ENCODE data around the gene ISLR2.

Gene ISLR2

GRCh38 chr15:74146277-74146800 lies 16.0 kb downstream of the ISLR2 start:
- no peak for TF ChIP-seq EZH2phosphoT487 (IDR thresholded peaks at IDR 0.05; ENCODE audit: low read length)
- TF ChIP-seq EZH2 (optimal IDR thresholded peaks at IDR 0.05; ENCODE audit: low read depth, low read length), result no peak
- TF ChIP-seq, protein P1, sequence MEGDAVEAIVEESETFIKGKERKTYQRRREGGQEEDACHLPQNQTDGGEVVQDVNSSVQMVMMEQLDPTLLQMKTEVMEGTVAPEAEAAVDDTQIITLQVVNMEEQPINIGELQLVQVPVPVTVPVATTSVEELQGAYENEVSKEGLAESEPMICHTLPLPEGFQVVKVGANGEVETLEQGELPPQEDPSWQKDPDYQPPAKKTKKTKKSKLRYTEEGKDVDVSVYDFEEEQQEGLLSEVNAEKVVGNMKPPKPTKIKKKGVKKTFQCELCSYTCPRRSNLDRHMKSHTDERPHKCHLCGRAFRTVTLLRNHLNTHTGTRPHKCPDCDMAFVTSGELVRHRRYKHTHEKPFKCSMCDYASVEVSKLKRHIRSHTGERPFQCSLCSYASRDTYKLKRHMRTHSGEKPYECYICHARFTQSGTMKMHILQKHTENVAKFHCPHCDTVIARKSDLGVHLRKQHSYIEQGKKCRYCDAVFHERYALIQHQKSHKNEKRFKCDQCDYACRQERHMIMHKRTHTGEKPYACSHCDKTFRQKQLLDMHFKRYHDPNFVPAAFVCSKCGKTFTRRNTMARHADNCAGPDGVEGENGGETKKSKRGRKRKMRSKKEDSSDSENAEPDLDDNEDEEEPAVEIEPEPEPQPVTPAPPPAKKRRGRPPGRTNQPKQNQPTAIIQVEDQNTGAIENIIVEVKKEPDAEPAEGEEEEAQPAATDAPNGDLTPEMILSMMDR (IDR thresholded peaks at IDR 0.05; ENCODE audit: low read length), result no peak

DNA sequence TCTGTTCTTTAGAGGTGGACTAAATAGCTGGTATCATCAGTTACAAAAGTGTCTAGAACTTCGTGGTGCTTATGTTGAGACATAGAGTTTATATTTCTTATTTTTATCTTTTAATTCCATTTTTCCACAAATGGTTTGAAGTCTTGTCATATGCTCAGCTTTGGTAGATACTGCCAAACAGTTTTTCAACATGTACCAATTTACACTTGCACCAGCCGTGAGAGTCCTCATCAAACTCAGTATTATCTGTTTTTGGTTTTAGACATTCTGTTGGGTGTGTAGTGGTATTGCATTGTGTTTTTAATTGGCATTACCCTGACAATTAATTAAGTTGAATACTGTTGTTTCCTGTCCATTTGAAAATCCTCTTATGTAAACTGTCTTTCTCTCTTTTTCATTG lies 16.7 kb downstream of the ISLR2 start:
- Histone ChIP-seq H3K4me2 (ENCODE audit: low read depth, low read length) (no peak overlapping the region), H3F3A (ENCODE audit: insufficient read depth, low read length) (no peaks in the 10 kb centered on the region), H3K36me3 (replicated peaks; ENCODE audit: insufficient read depth, low read length) (no peaks in the 10 kb centered on the region), H3K9ac (ENCODE audit: low read length) (no peak overlapping the region), H3K9me2 (replicated peaks; ENCODE audit: insufficient read depth, low read length) (no peaks in the 10 kb centered on the region), H4K20me1 (ENCODE audit: insufficient read depth, low read length) (no peaks in the 10 kb centered on the region), H2AFZ (ENCODE audit: low read length) (no peak overlapping the region), H3K27me3 (replicated peaks; ENCODE audit: insufficient read depth, low read length) (peaks cover 24% of the 10 kb centered on the region; the same call in 1 of the 2 replicates), H3K4me1 (ENCODE audit: low read length) (no peaks in the 10 kb centered on the region), H3K27ac (ENCODE audit: low read length) (no peak overlapping the region), H3K9me3 (replicated peaks; ENCODE audit: insufficient read depth, low read length) (no peaks in the 10 kb centered on the region), H3K79me2 (ENCODE audit: low read length) (no peaks in the 10 kb centered on the region), H3K4me3 (ENCODE audit: low read length) (no peak overlapping the region)
- DNase-seq, result no peak
- TF ChIP-seq, protein P1 (IDR thresholded peaks at IDR 0.05; ENCODE audit: low read length), result no peak
- TF ChIP-seq EZH2 (optimal IDR thresholded peaks at IDR 0.05; ENCODE audit: low read depth, low read length), result no peak
- no peak for TF ChIP-seq EZH2phosphoT487 (IDR thresholded peaks at IDR 0.05; ENCODE audit: low read length)

More at GRCh38 chr15:74146277-74146800, 16.0 kb downstream of the ISLR2 start:
- Histone ChIP-seq H3K9me2 (replicated peaks; ENCODE audit: insufficient read depth, low read length) (no peaks in the 10 kb centered on the region), H3F3A (ENCODE audit: insufficient read depth, low read length) (no peaks in the 10 kb centered on the region), H3K4me2 (ENCODE audit: low read depth, low read length) (no peak overlapping the region), H2AFZ (ENCODE audit: low read length) (no peak overlapping the region), H4K20me1 (ENCODE audit: insufficient read depth, low read length) (no peaks in the 10 kb centered on the region), H3K9me3 (replicated peaks; ENCODE audit: insufficient read depth, low read length) (no peaks in the 10 kb centered on the region), H3K36me3 (replicated peaks; ENCODE audit: insufficient read depth, low read length) (no peaks in the 10 kb centered on the region), H3K27ac (ENCODE audit: low read length) (no peak overlapping the region), H3K9ac (ENCODE audit: low read length) (no peak overlapping the region), H3K4me3 (ENCODE audit: low read length) (no peak overlapping the region), H3K79me2 (ENCODE audit: low read length) (no peaks in the 10 kb centered on the region), H3K4me1 (ENCODE audit: low read length) (no peaks in the 10 kb centered on the region), H3K27me3 (replicated peaks; ENCODE audit: insufficient read depth, low read length) (peaks cover 24% of the 10 kb centered on the region; the same call in 1 of the 2 replicates)
- no peak for DNase-seq

GRCh38 chr15:74155766-74156417 lies 25.5 kb downstream of the ISLR2 start:
- no peaks in the 10 kb centered on the region for H3K36me3 ChIP-seq (replicated peaks; ENCODE audit: insufficient read depth, low read length)
- no peaks in the 10 kb centered on the region for H4K20me1 ChIP-seq (ENCODE audit: insufficient read depth, low read length)
- H3K27ac ChIP-seq (ENCODE audit: low read length), result no peak overlapping the region
- H3K27me3 ChIP-seq (replicated peaks; ENCODE audit: insufficient read depth, low read length), result no peaks in the 10 kb centered on the region; the same call in 1 of the 2 replicates
- no peak overlapping the region for H3K4me3 ChIP-seq (ENCODE audit: low read length)
- no peak for DNase-seq
- H3F3A ChIP-seq (ENCODE audit: insufficient read depth, low read length), result no peaks in the 10 kb centered on the region
- H3K4me2 ChIP-seq (ENCODE audit: low read depth, low read length), result no peak overlapping the region
- H3K9me3 ChIP-seq (replicated peaks; ENCODE audit: insufficient read depth, low read length), result no peaks in the 10 kb centered on the region
- peaks cover 11% of the 10 kb centered on the region; the same call in 1 of the 2 replicates for H3K4me1 ChIP-seq (ENCODE audit: low read length)
- H3K79me2 ChIP-seq (ENCODE audit: low read length), result no peaks in the 10 kb centered on the region
- H2AFZ ChIP-seq (ENCODE audit: low read length), result no peak overlapping the region
- no peak overlapping the region for H3K9ac ChIP-seq (ENCODE audit: low read length)
- no peaks in the 10 kb centered on the region for H3K9me2 ChIP-seq (replicated peaks; ENCODE audit: insufficient read depth, low read length)
- TF ChIP-seq, protein P1 (IDR thresholded peaks at IDR 0.05; ENCODE audit: low read length), result no peak
- TF ChIP-seq EZH2phosphoT487 (IDR thresholded peaks at IDR 0.05; ENCODE audit: low read length), result no peak
- TF ChIP-seq EZH2 (optimal IDR thresholded peaks at IDR 0.05; ENCODE audit: low read depth, low read length), result no peak

Measured in MM.1S (cell line).